ENCODE data around the gene SLC8B1.

- TF ChIP-seq CTCF (IDR thresholded peaks at IDR 0.05; ENCODE audit: low read length) (no peak), EZH2 (IDR thresholded peaks at IDR 0.05; ENCODE audit: borderline replicate concordance, low read length) (no peak)
These were observed 43.4 kb upstream of the SLC8B1 start for GRCh38 chr12:113378291-113378690.
